GM23338 (cell line): Measurements from ENCODE around the gene NIPAL3.

Source experiments
- EZH2 ChIP-seq: fragments of 200-600 bp; sonication (generic); IDR thresholded peaks from one replicate; pipeline ENCODE4 v1.8.0; 2017; ENCODE audit warnings: antibody characterized with exemption, mild to moderate bottlenecking, low read depth; ENCODE audit not compliant: unreplicated experiment
- JUNB ChIP-seq: IDR thresholded peaks from one replicate; pipeline ENCODE4 v1.6.1; 2016; ENCODE audit warnings: antibody characterized with exemption; ENCODE audit not compliant: unreplicated experiment
- POLR2AphosphoS5 ChIP-seq: IDR thresholded peaks from 2 replicates; pipeline ENCODE4 v1.6.1; 2016; ENCODE audit warnings: antibody characterized with exemption, low read depth
- TF ChIP-seq, protein P1 (sequence below), 2 experiments: fragments of 200-600 bp in 1 of 2; sonication (generic) in 1 of 2; conservative IDR thresholded peaks; 2 replicates each; pipeline versions ENCODE4 v1.5.1 to v1.6.1; 2016 to 2017; ENCODE audit warnings: antibody characterized with exemption in 2 of 2, low read depth in 2 of 2, mild to moderate bottlenecking in 2 of 2, moderate library complexity in 1 of 2
- TF ChIP-seq, protein P2 (sequence below): IDR thresholded peaks from one replicate; pipeline ENCODE4 v1.6.1; 2018; ENCODE audit warnings: antibody characterized with exemption; ENCODE audit not compliant: unreplicated experiment
- TF ChIP-seq, protein P3 (sequence below): IDR thresholded peaks from 2 replicates; pipeline ENCODE4 v1.6.1; 2016; ENCODE audit warnings: antibody characterized with exemption

DNA sequence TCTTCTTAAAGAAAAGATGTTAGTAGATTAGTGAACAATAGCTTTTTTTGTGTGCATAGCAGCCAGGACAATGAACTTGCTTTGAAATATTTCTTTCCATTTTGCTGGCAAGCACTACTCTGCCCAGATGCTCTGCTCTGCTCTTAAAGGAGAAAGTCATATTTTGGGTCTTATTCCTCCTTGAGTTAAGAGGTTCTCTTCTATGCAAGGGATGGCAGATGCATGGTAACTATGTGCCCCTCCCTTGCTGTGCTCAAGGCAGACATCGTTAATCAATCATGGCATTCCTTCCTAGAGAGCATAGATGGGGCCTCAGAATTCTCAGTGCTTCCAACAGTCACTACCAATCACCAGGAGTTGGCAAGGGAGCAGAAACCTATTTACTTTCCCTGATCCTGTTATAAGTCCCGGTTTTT, 27.6 kb downstream of the NIPAL3 start:
- TF ChIP-seq, protein P1, sequence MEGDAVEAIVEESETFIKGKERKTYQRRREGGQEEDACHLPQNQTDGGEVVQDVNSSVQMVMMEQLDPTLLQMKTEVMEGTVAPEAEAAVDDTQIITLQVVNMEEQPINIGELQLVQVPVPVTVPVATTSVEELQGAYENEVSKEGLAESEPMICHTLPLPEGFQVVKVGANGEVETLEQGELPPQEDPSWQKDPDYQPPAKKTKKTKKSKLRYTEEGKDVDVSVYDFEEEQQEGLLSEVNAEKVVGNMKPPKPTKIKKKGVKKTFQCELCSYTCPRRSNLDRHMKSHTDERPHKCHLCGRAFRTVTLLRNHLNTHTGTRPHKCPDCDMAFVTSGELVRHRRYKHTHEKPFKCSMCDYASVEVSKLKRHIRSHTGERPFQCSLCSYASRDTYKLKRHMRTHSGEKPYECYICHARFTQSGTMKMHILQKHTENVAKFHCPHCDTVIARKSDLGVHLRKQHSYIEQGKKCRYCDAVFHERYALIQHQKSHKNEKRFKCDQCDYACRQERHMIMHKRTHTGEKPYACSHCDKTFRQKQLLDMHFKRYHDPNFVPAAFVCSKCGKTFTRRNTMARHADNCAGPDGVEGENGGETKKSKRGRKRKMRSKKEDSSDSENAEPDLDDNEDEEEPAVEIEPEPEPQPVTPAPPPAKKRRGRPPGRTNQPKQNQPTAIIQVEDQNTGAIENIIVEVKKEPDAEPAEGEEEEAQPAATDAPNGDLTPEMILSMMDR (conservative IDR thresholded peaks at IDR 0.05; ENCODE audit: low read depth in 2 of 2) = no peak
- TF ChIP-seq EZH2 (no peak), JUNB (no peak), POLR2AphosphoS5 (no peak)
- TF ChIP-seq, protein P2, sequence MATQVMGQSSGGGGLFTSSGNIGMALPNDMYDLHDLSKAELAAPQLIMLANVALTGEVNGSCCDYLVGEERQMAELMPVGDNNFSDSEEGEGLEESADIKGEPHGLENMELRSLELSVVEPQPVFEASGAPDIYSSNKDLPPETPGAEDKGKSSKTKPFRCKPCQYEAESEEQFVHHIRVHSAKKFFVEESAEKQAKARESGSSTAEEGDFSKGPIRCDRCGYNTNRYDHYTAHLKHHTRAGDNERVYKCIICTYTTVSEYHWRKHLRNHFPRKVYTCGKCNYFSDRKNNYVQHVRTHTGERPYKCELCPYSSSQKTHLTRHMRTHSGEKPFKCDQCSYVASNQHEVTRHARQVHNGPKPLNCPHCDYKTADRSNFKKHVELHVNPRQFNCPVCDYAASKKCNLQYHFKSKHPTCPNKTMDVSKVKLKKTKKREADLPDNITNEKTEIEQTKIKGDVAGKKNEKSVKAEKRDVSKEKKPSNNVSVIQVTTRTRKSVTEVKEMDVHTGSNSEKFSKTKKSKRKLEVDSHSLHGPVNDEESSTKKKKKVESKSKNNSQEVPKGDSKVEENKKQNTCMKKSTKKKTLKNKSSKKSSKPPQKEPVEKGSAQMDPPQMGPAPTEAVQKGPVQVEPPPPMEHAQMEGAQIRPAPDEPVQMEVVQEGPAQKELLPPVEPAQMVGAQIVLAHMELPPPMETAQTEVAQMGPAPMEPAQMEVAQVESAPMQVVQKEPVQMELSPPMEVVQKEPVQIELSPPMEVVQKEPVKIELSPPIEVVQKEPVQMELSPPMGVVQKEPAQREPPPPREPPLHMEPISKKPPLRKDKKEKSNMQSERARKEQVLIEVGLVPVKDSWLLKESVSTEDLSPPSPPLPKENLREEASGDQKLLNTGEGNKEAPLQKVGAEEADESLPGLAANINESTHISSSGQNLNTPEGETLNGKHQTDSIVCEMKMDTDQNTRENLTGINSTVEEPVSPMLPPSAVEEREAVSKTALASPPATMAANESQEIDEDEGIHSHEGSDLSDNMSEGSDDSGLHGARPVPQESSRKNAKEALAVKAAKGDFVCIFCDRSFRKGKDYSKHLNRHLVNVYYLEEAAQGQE = no peak
- TF ChIP-seq, protein P3, sequence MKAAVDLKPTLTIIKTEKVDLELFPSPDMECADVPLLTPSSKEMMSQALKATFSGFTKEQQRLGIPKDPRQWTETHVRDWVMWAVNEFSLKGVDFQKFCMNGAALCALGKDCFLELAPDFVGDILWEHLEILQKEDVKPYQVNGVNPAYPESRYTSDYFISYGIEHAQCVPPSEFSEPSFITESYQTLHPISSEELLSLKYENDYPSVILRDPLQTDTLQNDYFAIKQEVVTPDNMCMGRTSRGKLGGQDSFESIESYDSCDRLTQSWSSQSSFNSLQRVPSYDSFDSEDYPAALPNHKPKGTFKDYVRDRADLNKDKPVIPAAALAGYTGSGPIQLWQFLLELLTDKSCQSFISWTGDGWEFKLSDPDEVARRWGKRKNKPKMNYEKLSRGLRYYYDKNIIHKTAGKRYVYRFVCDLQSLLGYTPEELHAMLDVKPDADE = no peak
